ENCODE data around the gene CUEDC1.

- TF ChIP-seq CTCF (IDR thresholded peaks at IDR 0.05; ENCODE audit: poor library complexity), result no peak
- no peak for TF ChIP-seq EZH2 (IDR thresholded peaks at IDR 0.05; ENCODE audit: borderline replicate concordance)
Measured at GRCh38 chr17:57819867-57820266, 135.3 kb downstream of the CUEDC1 start.

Measured in hepatocyte (in vitro differentiated cells).